ENCODE measurements around the gene RXFP2. TPM values are rescaled to one million over a fixed set of nuclear protein-coding genes. Genes with fewer than 3 reads are reported as not detected.

RXFP2 gene
- total and polyA plus RNA-seq, 5 experiments from 2014 or later: not detected

GRCh38 chr13:31803311-31803710 is 64.0 kb downstream of the RXFP2 start:
- DNase-seq (no peak), ATAC-seq (no peak)
- Mint-ChIP-seq H3K27me3 (peaks cover 0 to 7% (median 0%) of the 10 kb centered on the region in 5 donors), H3K4me1 (peaks cover 0 to 30% (median 0%) of the 10 kb centered on the region in 4 donors), H3K36me3 (peaks cover 0 to 3% (median 0%) of the 10 kb centered on the region in 3 donors), H3K27ac (no peak overlapping the region), H3K9me3 (peaks cover 0 to 3% (median 0%) of the 10 kb centered on the region in 9 donors), H3K4me3 (no peak overlapping the region)
- POLR2A ChIA-PET: no interaction called here

DNA sequence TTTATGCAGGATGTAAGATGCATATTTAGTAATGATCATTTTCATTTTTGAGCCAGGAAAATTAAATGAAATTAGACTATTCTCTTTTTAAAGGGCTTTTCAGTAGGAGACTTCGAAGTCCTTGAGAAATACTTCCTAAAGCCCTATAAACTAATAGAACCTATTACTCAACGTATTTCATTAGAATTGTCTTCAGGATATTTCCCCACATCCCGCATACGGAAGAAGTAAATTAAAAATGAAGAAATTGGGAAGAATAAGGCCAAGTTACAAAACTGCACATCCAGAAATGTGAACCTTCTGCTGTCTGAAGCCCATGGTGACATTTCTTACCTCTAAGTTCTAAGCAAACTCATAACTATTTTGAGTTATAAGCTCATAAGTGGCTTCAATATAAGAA is 66.5 kb downstream of the RXFP2 start:
- peaks cover 0 to 29% (median 0%) of the 10 kb centered on the region in 4 donors for H3K4me1 Mint-ChIP-seq
- POLR2A ChIA-PET: no interaction called here
- no peak for ATAC-seq

DNA sequence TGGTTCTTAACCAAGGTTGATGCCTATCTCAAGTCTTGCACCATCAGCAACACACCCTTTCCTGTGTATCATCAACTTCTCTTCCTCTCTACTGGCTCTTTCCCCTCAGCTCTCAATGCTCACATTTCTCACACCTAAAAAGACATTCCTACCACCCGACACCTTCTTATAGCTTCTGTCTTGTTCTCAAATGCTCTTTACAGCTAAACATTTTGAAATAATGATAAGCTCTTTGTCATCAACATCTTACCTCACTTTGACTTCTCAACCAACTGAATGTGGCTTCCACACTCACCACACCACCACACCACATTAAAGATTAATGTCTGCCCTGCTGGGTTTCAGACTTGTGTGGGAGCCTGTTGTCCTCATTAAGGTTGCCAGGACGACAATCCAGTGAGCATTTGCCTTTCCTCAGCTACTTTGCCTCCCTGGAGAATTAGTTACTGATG is 67.8 kb downstream of the RXFP2 start:
- Mint-ChIP-seq H3K9me3 (peaks cover 5 to 24% (median 12%) of the 10 kb centered on the region in 9 donors), H3K4me1 (peaks cover 0 to 22% (median 0%) of the 10 kb centered on the region in 4 donors), H3K4me3 (peak overlapping the region in 2 of 10 donors; percentile 1 to 23), H3K27me3 (peaks cover 0 to 8% (median 2%) of the 10 kb centered on the region in 5 donors), H3K27ac (peak overlapping the region in 1 of 10 donors; percentile 73), H3K36me3 (peaks cover 0 to 17% (median 0%) of the 10 kb centered on the region in 3 donors)
- POLR2A ChIA-PET: no interaction called here
- ATAC-seq (no peak), DNase-seq (peak in 2 of 10 donors; percentile 4 to 23)

More for the DNA sequence above, 66.5 kb downstream of the RXFP2 start:
- Mint-ChIP-seq H3K27me3 (peaks cover 0 to 3% (median 0%) of the 10 kb centered on the region in 5 donors), H3K36me3 (peaks cover 0 to 10% (median 0%) of the 10 kb centered on the region in 3 donors), H3K9me3 (peaks cover 3 to 11% (median 8%) of the 10 kb centered on the region in 9 donors), H3K4me3 (no peak overlapping the region), H3K27ac (no peak overlapping the region)
- DNase-seq: no peak

GRCh38 chr13:31814536-31814935 is 75.2 kb downstream of the RXFP2 start:
- ATAC-seq: no peak
- Mint-ChIP-seq H3K4me1 (no peaks in the 10 kb centered on the region), H3K27ac (no peak overlapping the region), H3K4me3 (no peak overlapping the region), H3K36me3 (peaks cover 0 to 35% (median 5%) of the 10 kb centered on the region in 3 donors), H3K9me3 (peaks cover 22 to 74% (median 30%) of the 10 kb centered on the region in 9 donors), H3K27me3 (peaks cover 1 to 11% (median 4%) of the 10 kb centered on the region in 5 donors)
- POLR2A ChIA-PET: no interaction called here
- DNase-seq: no peak

DNA sequence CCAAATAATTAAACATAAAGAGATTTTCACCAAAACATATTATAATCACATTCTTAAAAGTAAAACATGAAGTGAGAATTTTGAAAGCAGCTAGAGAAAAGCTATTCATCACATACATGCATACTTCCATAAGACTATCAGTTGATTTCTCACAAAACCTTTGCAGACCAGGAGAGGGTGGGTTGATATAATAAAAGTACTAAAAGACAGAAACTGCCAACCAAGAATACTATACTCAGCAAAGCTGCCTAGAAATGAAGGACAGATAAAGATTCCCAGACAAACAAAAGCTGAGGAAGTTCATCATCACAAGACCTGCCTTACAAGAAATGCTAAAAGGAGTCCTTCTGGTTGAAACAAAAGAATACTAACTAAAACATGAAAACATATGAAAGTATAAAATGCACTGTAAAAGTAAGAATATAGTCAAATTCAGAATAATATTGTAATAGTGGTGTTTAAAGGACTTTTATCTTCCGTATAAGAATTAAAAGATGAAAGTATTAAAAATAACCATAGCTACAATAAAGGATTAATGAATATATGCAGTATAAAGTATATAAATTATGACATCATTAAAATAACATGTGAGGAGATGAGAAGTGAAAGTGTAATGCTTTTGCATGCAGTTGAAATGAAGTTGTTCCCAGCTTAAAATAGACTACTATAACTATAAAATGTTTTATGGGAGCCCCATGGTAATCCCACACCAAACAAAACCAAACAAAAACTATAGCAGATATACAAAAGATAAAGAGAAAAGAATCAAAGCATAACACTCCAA is 76.2 kb downstream of the RXFP2 start:
- DNase-seq (no peak), ATAC-seq (no peak)
- Mint-ChIP-seq H3K27me3 (peaks cover 0 to 11% (median 4%) of the 10 kb centered on the region in 5 donors), H3K27ac (no peak overlapping the region), H3K36me3 (peaks cover 0 to 27% (median 5%) of the 10 kb centered on the region in 3 donors), H3K9me3 (peaks cover 17 to 65% (median 27%) of the 10 kb centered on the region in 9 donors), H3K4me3 (no peak overlapping the region), H3K4me1 (no peaks in the 10 kb centered on the region)
- POLR2A ChIA-PET: no interaction called here

- H3K9me3 Mint-ChIP-seq: peaks cover 11 to 46% (median 21%) of the 10 kb centered on the region in 9 donors
- no peak for DNase-seq
- H3K4me1 Mint-ChIP-seq: no peaks in the 10 kb centered on the region
Observed at GRCh38 chr13:31818236-31818635, 78.9 kb downstream of the RXFP2 start.

GRCh38 chr13:31824705-31825517 is 85.6 kb downstream of the RXFP2 start:
- peaks cover 0 to 4% (median 0%) of the 10 kb centered on the region in 4 donors for H3K4me1 Mint-ChIP-seq
- no peaks in the 10 kb centered on the region for H3K9me3 Mint-ChIP-seq
- H3K27me3 Mint-ChIP-seq: peaks cover 0 to 4% (median 1%) of the 10 kb centered on the region in 5 donors
- H3K4me3 Mint-ChIP-seq: no peak overlapping the region
- POLR2A ChIA-PET: no interaction called here
- ATAC-seq (no peak), DNase-seq (no peak)
- no peaks in the 10 kb centered on the region for H3K36me3 Mint-ChIP-seq
- no peak overlapping the region for H3K27ac Mint-ChIP-seq

More at GRCh38 chr13:31818236-31818635, 78.9 kb downstream of the RXFP2 start:
- Mint-ChIP-seq H3K36me3 (peaks cover 0 to 19% (median 5%) of the 10 kb centered on the region in 3 donors), H3K4me3 (no peak overlapping the region), H3K27me3 (peaks cover 0 to 4% (median 0%) of the 10 kb centered on the region in 5 donors), H3K27ac (no peak overlapping the region)
- POLR2A ChIA-PET: no interaction called here
- no peak for ATAC-seq

GRCh38 chr13:31826521-31826920 is 87.2 kb downstream of the RXFP2 start:
- Mint-ChIP-seq H3K27ac (no peak overlapping the region), H3K9me3 (peaks cover 0 to 2% (median 0%) of the 10 kb centered on the region in 9 donors), H3K4me1 (peaks cover 0 to 4% (median 0%) of the 10 kb centered on the region in 4 donors), H3K36me3 (no peaks in the 10 kb centered on the region), H3K4me3 (no peak overlapping the region), H3K27me3 (peaks cover 0 to 4% (median 2%) of the 10 kb centered on the region in 5 donors)
- DNase-seq (no peak), ATAC-seq (no peak)
- POLR2A ChIA-PET: no interaction called here

GRCh38 chr13:31827707-31828106 is 88.4 kb downstream of the RXFP2 start:
- Mint-ChIP-seq H3K9me3 (peaks cover 0 to 2% (median 0%) of the 10 kb centered on the region in 9 donors), H3K4me1 (peaks cover 0 to 4% (median 0%) of the 10 kb centered on the region in 4 donors), H3K27me3 (peaks cover 0 to 4% (median 2%) of the 10 kb centered on the region in 5 donors), H3K27ac (no peak overlapping the region), H3K36me3 (no peaks in the 10 kb centered on the region), H3K4me3 (no peak overlapping the region)
- ATAC-seq: no peak
- POLR2A ChIA-PET: no interaction called here
- DNase-seq: no peak

- ATAC-seq (no peak), DNase-seq (no peak)
- H3K27ac Mint-ChIP-seq: no peak overlapping the region
- H3K4me1 Mint-ChIP-seq: no peaks in the 10 kb centered on the region
- H3K9me3 Mint-ChIP-seq: peaks cover 0 to 4% (median 0%) of the 10 kb centered on the region in 9 donors
- POLR2A ChIA-PET: no interaction called here
- H3K4me3 Mint-ChIP-seq: no peak overlapping the region
- H3K36me3 Mint-ChIP-seq: no peaks in the 10 kb centered on the region
- peaks cover 0 to 14% (median 5%) of the 10 kb centered on the region in 5 donors for H3K27me3 Mint-ChIP-seq
Observed at GRCh38 chr13:31835932-31836331, 96.6 kb downstream of the RXFP2 start.

DNA sequence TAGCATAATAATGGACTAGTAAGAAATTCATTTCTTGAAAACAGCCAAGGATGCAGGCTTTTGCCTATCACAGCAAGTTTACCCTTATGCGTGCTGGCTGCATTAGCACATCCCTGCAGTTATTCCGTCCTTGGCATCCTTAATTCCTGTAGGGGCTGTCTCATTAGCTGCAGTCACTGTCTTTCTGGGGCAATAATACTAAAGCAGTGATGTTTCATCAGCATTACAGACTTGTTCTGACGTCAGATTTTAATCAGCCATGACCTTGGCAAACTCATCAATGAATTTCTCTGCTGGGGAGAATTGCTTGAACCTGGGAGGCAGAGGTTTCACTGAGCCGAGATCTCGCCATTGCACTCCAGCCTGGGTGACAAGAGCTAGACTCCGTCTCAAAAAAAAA is 103.7 kb downstream of the RXFP2 start:
- DNase-seq (no peak), ATAC-seq (no peak)
- POLR2A ChIA-PET: no interaction called here
- Mint-ChIP-seq H3K4me1 (peaks cover 0 to 20% (median 4%) of the 10 kb centered on the region in 4 donors), H3K27me3 (peaks cover 21 to 52% (median 37%) of the 10 kb centered on the region in 5 donors), H3K4me3 (no peak overlapping the region), H3K27ac (no peak overlapping the region), H3K9me3 (no peaks in the 10 kb centered on the region), H3K36me3 (no peaks in the 10 kb centered on the region)

GRCh38 chr13:31846182-31846938 is 107.0 kb downstream of the RXFP2 start:
- Mint-ChIP-seq H3K4me1 (peaks cover 0 to 25% (median 4%) of the 10 kb centered on the region in 4 donors), H3K9me3 (no peaks in the 10 kb centered on the region), H3K4me3 (peak overlapping the region; percentile 58 to 81 (median 72)), H3K27ac (no peak overlapping the region), H3K27me3 (peaks cover 26 to 73% (median 30%) of the 10 kb centered on the region in 5 donors), H3K36me3 (no peaks in the 10 kb centered on the region)
- ATAC-seq: peak; percentile 53 to 88
- DNase-seq: peak in 9 of 10 donors; percentile 1 to 62 (median 21)
- POLR2A ChIA-PET: no interaction called here

Measured in naive thymus-derived CD8-positive, alpha-beta T cell (primary cell).